Measurements from ENCODE around the gene CFI. TPM values are rescaled to one million over a fixed set of nuclear protein-coding genes. Genes with fewer than 3 reads are reported as not detected.

Gene CFI
- total and polyA plus RNA-seq, 9 of the 15 experiments (the other 6 are each of a cell fraction or from before 2014, with no cell fraction given): 0.30 to 8.4 (median 0.95) TPM

- TF ChIP-seq CEBPG (CRISPR knock-in tag; IDR thresholded peaks at IDR 0.05): no peak
- TF ChIP-seq CEBPG (tag; conservative IDR thresholded peaks at IDR 0.05 in 1 of 2, IDR thresholded peaks at IDR 0.05 in 1 of 2): peak in 1 of 2 experiments; percentile 58; a peak in 1 of 4 replicates
- TF ChIP-seq ARID3B (CRISPR knock-in tag; IDR thresholded peaks at IDR 0.05; ENCODE audit: borderline replicate concordance): 0 out of 2 replicates have a peak, but pooled peaks have one; percentile 36
- peak; percentile 65 for TF ChIP-seq E2F1 (CRISPR knock-in tag; IDR thresholded peaks at IDR 0.05)
- no peak for TF ChIP-seq TFE3 (CRISPR knock-in tag; IDR thresholded peaks at IDR 0.05)
- no peak for TF ChIP-seq ERF (CRISPR knock-in tag; IDR thresholded peaks at IDR 0.05)
- TF ChIP-seq BHLHE40 (IDR thresholded peaks at IDR 0.05; ENCODE audit: low read length): peak; percentile 66
- TF ChIP-seq RBBP5 (IDR thresholded peaks at IDR 0.05; ENCODE audit: borderline replicate concordance, insufficient read depth, low read length, poor library complexity, severe bottlenecking): peak; percentile 91
- no peak; the same call in 1 of the 2 replicates for TF ChIP-seq RFX1 (IDR thresholded peaks at IDR 0.05)
- no peak for TF ChIP-seq MED1 (CRISPR knock-in tag; IDR thresholded peaks at IDR 0.05; ENCODE audit: borderline replicate concordance)
- TF ChIP-seq MNT (conservative IDR thresholded peaks at IDR 0.05): peak; percentile 69 to 76
- TF ChIP-seq E2F8 (IDR thresholded peaks at IDR 0.05; ENCODE audit: low read depth, partially characterized antibody): no peak
- TF ChIP-seq PHF8 (IDR thresholded peaks at IDR 0.05; ENCODE audit: borderline replicate concordance, low read length): peak; percentile 75; the same call in 1 of the 2 replicates
- no peak for TF ChIP-seq ZNF398 (CRISPR knock-in tag; IDR thresholded peaks at IDR 0.05)
These were observed 71.8 kb downstream of the CFI start, which contains the start of gene PLA2G12A (continued) for GRCh38 chr4:109729718-109730618.

All from K562 (cell line).